Panc1 (cell line): ENCODE results near the gene TDRKH. TPM values are rescaled to one million over a fixed set of nuclear protein-coding genes. Genes with fewer than 3 reads are reported as not detected.

Experiments used
- ATAC-seq: fragments of 200-7000 bp; cut with Tn5 transposase; 2 replicates; pipeline ENCODE4 v1.9.1; 2020; ENCODE audit warnings: mild to moderate bottlenecking, moderate library complexity
- BruUV-seq: library from RNA; stranded (reverse); fragments of 400-500 nt; replicated peaks from 2 replicates; lab custom pipeline; 2021; lab: Mats Ljungman, UMichigan
- CTCF ChIA-PET: fragments of 300-600 bp; sonication (Branson Sonifier 250); formaldehyde crosslinking; loops from one replicate; lab custom pipeline; 2022; ENCODE audit warnings: antibody characterized with exemption; lab: Charles Lee
- POLR2A ChIA-PET: fragments of 300-600 bp; sonication (Branson Sonifier 250); formaldehyde crosslinking; loops from one replicate; lab custom pipeline; 2022; ENCODE audit warnings: antibody characterized with exemption; lab: Charles Lee
- DNase-seq: peaks from one replicate; pipeline ENCODE4 v3.0.0-alpha.2; 2010; ENCODE audit warnings: low read depth, low spot score
- H3K27ac ChIP-seq: 2 replicates; pipeline ENCODE4 v1.5.1; 2011; ENCODE audit warnings: mild to moderate bottlenecking, low read length, inconsistent platforms
- H3K27me3 ChIP-seq: fragments of 200-500 bp; sonication (Bioruptor generic); 2 replicates; pipeline ENCODE4 v1.6.0; 2014; ENCODE audit warnings: low read length, inconsistent platforms; ENCODE audit not compliant: control insufficient read depth, insufficient read depth
- H3K36me3 ChIP-seq: fragments of 200-500 bp; sonication (Bioruptor generic); 2 replicates; pipeline ENCODE4 v1.5.1; 2014; ENCODE audit warnings: inconsistent platforms, mild to moderate bottlenecking, low read length, moderate library complexity; ENCODE audit not compliant: control insufficient read depth, insufficient read depth
- H3K4me1 ChIP-seq: 2 replicates; pipeline ENCODE4 v1.5.1; 2011; ENCODE audit warnings: inconsistent platforms, mild to moderate bottlenecking, low read length, moderate library complexity; ENCODE audit not compliant: control insufficient read depth, insufficient read depth
- H3K4me3 ChIP-seq, 2 experiments: 2 replicates each; pipeline ENCODE4 v1.5.1; 2011 to 2012; ENCODE audit warnings: low read depth in 2 of 2, low read length in 2 of 2, mild to moderate bottlenecking in 2 of 2, inconsistent platforms in 1 of 2, moderate library complexity in 1 of 2
- H3K9me3 ChIP-seq: fragments of 200-500 bp; sonication (Bioruptor generic); 2 replicates; pipeline ENCODE4 v1.5.1; 2014; ENCODE audit warnings: low read depth, mild to moderate bottlenecking, inconsistent platforms, low read length, moderate library complexity; ENCODE audit not compliant: control insufficient read depth, insufficient read depth
- POLR2AphosphoS5 ChIP-seq: IDR thresholded peaks from 2 replicates; pipeline ENCODE4 v1.6.1; 2012; ENCODE audit warnings: mild to moderate bottlenecking, low read depth, low read length, moderate library complexity
- SIN3A ChIP-seq: IDR thresholded peaks from 2 replicates; pipeline ENCODE4 v1.6.1; 2012; ENCODE audit warnings: low read depth, mild to moderate bottlenecking, low read length, moderate library complexity, borderline replicate concordance; ENCODE audit not compliant: insufficient read depth
- TCF7L2 ChIP-seq: IDR thresholded peaks from 2 replicates; pipeline ENCODE4 v1.6.1; 2011; ENCODE audit warnings: mild to moderate bottlenecking, low read depth, low read length, inconsistent platforms
- in situ Hi-C: cut with HindIII; loops from 2 replicates; pipeline ENCODE4 v1.10.0; 2016; ENCODE audit warnings: low sequenced_read_pairs, low pct_unique_long_range_greater_than_20kb
- intact Hi-C: fragments of 100-400 bp; cut with micrococcal nuclease; formaldehyde crosslinking; loops from one replicate; pipeline ENCODE4 v1.10.0; 2022; ENCODE audit not compliant: unreplicated experiment
- total RNA-seq: library from RNA; stranded (reverse); gene quantifications from one replicate; pipeline ENCODE4 v1.2.1, GENCODE V29; 2021; ENCODE audit not compliant: unreplicated experiment
- TF ChIP-seq, protein P1 (sequence below), 2 experiments: IDR thresholded peaks; 2 replicates each; pipeline ENCODE4 v1.6.1; 2011 to 2012; ENCODE audit warnings: low read depth in 2 of 2, control low read depth in 1 of 2, low read length in 1 of 2, mild to moderate bottlenecking in 1 of 2, moderate library complexity in 1 of 2; ENCODE audit not compliant: insufficient read depth in 1 of 2
- TF ChIP-seq, protein P2 (sequence below): fragments of 450-650 bp; IDR thresholded peaks from 2 replicates; pipeline ENCODE4 v1.5.1; 2017; ENCODE audit warnings: mild to moderate bottlenecking

The TDRKH gene
- total RNA-seq, 1 experiment from 2014 or later = 33.6 TPM

DNA sequence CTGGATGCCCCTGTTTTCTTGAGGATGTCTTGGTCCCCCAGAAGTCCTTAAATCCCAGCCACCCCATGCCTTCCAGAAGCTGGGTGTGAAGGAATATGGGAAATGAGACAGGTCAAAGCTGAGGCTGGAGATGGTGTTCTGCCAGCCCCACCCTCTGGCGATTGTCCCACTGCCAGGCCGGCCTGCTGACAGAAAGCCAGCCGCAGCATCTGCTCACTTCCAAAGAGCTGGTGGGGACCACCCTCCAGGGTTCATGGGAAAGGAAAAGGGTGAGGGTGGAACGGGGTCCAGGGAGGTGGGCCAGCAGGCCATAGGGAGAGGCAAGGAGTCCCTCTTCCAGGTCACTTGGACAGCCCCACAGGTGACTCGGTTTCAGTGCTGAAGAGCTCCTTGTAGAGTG lies 16.8 kb upstream of the TDRKH start:
- DNase-seq (no peak), ATAC-seq (no peak)
- no peaks in the 10 kb centered on the region for H3K36me3 ChIP-seq
- H3K4me1 ChIP-seq = peaks cover 3% of the 10 kb centered on the region
- no peaks in the 10 kb centered on the region for H3K9me3 ChIP-seq
- no peak overlapping the region for H3K4me3 ChIP-seq
- intact Hi-C loops (no loop called here), in situ Hi-C loops (no loop called here)
- TF ChIP-seq POLR2AphosphoS5 = no peak
- no peak for TF ChIP-seq SIN3A
- TF ChIP-seq TCF7L2 = no peak
- TF ChIP-seq, protein P1, sequence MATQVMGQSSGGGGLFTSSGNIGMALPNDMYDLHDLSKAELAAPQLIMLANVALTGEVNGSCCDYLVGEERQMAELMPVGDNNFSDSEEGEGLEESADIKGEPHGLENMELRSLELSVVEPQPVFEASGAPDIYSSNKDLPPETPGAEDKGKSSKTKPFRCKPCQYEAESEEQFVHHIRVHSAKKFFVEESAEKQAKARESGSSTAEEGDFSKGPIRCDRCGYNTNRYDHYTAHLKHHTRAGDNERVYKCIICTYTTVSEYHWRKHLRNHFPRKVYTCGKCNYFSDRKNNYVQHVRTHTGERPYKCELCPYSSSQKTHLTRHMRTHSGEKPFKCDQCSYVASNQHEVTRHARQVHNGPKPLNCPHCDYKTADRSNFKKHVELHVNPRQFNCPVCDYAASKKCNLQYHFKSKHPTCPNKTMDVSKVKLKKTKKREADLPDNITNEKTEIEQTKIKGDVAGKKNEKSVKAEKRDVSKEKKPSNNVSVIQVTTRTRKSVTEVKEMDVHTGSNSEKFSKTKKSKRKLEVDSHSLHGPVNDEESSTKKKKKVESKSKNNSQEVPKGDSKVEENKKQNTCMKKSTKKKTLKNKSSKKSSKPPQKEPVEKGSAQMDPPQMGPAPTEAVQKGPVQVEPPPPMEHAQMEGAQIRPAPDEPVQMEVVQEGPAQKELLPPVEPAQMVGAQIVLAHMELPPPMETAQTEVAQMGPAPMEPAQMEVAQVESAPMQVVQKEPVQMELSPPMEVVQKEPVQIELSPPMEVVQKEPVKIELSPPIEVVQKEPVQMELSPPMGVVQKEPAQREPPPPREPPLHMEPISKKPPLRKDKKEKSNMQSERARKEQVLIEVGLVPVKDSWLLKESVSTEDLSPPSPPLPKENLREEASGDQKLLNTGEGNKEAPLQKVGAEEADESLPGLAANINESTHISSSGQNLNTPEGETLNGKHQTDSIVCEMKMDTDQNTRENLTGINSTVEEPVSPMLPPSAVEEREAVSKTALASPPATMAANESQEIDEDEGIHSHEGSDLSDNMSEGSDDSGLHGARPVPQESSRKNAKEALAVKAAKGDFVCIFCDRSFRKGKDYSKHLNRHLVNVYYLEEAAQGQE (IDR thresholded peaks at IDR 0.05; ENCODE audit: insufficient read depth in 1 of 2, low read depth in 2 of 2, low read length in 1 of 2) = no peak
- TF ChIP-seq, protein P2, sequence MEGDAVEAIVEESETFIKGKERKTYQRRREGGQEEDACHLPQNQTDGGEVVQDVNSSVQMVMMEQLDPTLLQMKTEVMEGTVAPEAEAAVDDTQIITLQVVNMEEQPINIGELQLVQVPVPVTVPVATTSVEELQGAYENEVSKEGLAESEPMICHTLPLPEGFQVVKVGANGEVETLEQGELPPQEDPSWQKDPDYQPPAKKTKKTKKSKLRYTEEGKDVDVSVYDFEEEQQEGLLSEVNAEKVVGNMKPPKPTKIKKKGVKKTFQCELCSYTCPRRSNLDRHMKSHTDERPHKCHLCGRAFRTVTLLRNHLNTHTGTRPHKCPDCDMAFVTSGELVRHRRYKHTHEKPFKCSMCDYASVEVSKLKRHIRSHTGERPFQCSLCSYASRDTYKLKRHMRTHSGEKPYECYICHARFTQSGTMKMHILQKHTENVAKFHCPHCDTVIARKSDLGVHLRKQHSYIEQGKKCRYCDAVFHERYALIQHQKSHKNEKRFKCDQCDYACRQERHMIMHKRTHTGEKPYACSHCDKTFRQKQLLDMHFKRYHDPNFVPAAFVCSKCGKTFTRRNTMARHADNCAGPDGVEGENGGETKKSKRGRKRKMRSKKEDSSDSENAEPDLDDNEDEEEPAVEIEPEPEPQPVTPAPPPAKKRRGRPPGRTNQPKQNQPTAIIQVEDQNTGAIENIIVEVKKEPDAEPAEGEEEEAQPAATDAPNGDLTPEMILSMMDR = no peak
- H3K27me3 ChIP-seq = no peaks in the 10 kb centered on the region
- no peak overlapping the region for H3K27ac ChIP-seq
- CTCF ChIA-PET = no interaction called here
- POLR2A ChIA-PET = no interaction called here
- BruUV-seq = no TSS peak

DNA sequence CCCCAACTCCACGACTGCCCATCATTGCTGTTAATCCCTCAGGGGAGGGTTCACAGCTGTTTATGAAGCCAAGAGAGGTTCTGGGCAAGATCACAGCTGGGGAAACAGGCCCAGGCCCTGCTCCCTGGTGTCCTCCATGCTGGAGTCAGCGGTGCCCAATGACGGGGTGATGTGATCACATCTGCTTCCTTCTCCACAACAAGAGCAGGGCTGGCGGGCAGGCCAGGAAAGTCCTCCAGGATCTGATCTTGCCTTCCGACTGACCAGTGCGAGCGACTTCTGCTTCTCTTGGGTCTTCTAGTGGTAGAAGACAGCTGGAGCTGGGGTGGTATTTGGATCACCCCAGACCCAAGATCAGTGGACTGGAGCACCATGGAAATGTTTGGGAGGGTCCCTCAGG lies 15.9 kb upstream of the TDRKH start:
- Histone ChIP-seq H3K4me3 (no peak overlapping the region), H3K4me1 (peaks cover 3% of the 10 kb centered on the region), H3K27me3 (no peaks in the 10 kb centered on the region), H3K9me3 (no peaks in the 10 kb centered on the region), H3K27ac (no peak overlapping the region), H3K36me3 (no peaks in the 10 kb centered on the region)
- ChIA-PET CTCF (no interaction called here), POLR2A (no interaction called here)
- intact Hi-C loops (no loop called here), in situ Hi-C loops (no loop called here)
- ATAC-seq (no peak), DNase-seq (no peak)
- no TSS peak for BruUV-seq
- TF ChIP-seq TCF7L2 = no peak
- TF ChIP-seq, protein P2 = no peak
- TF ChIP-seq SIN3A = no peak
- no peak for TF ChIP-seq POLR2AphosphoS5
- TF ChIP-seq, protein P1 (IDR thresholded peaks at IDR 0.05; ENCODE audit: insufficient read depth in 1 of 2, low read depth in 2 of 2, low read length in 1 of 2) = no peak
